Tibial artery (tissue), 4 donors: Measurements from ENCODE around the gene DNAJC13.

Source experiments
- DNase-seq, 2 donors: peaks; one replicate each; pipeline ENCODE4 v3.0.0-alpha.2; 2019
- H3K27ac ChIP-seq, 2 donors: fragments of 200-600 bp; sonication (generic) in 1 of 2; 1 replicate in 1 of 2; 2 replicates in 1 of 2; pipeline ENCODE4 v1.5.1; 2018 to 2019; ENCODE audit warnings: mild to moderate bottlenecking in 1 of 2
- H3K27me3 ChIP-seq, 2 donors: fragments of 200-600 bp; sonication (generic) in 1 of 2; one replicate each; pipeline versions ENCODE4 v1.5.1 to v1.6.0; 2016 to 2019
- H3K36me3 ChIP-seq, 3 donors: fragments of 200-600 bp; sonication (generic) in 2 of 3; one replicate each; pipeline ENCODE4 v1.5.1; 2016 to 2019; ENCODE audit warnings: mild to moderate bottlenecking in 2 of 3
- H3K4me1 ChIP-seq, 4 donors: fragments of 200-600 bp; sonication (generic) in 2 of 4; 1 replicate in 3 of 4; 2 replicates in 1 of 4; pipeline ENCODE4 v1.5.1; 2016 to 2019
- H3K4me3 ChIP-seq, 2 donors: fragments of 200-600 bp; sonication (generic) in 1 of 2; 1 replicate in 1 of 2; 2 replicates in 1 of 2; pipeline ENCODE4 v1.5.1; 2018 to 2019; ENCODE audit warnings: mild to moderate bottlenecking in 2 of 2
- H3K9me3 ChIP-seq, 3 donors: fragments of 200-600 bp; sonication (generic) in 1 of 3; one replicate each; pipeline ENCODE4 v1.5.1; 2016 to 2019
- CTCF ChIP-seq, 2 experiments: fragments of 200-600 bp in 1 of 2; fragments of 450-650 bp in 1 of 2; IDR thresholded peaks; one replicate each; pipeline ENCODE4 v1.5.1; 2017 to 2019; ENCODE audit warnings: antibody characterized with exemption in 2 of 2, mild to moderate bottlenecking in 1 of 2, moderate library complexity in 1 of 2
- intact Hi-C: fragments of 100-400 bp; cut with DNase I; formaldehyde crosslinking; loops from one replicate; pipeline ENCODE4 v1.15.0; 2023; ENCODE audit warnings: low total_unique reads

DNAJC13 gene

GRCh38 chr3:132542577-132542976 is 125.3 kb downstream of the DNAJC13 start:
- peak overlapping the region in 1 of 2 donors; percentile 7 for H3K27ac ChIP-seq
- no peak overlapping the region for H3K4me3 ChIP-seq
- peaks cover 20 to 33% (median 26%) of the 10 kb centered on the region in 3 donors for H3K36me3 ChIP-seq
- TF ChIP-seq CTCF (IDR thresholded peaks at IDR 0.05): no peak
- intact Hi-C loops: no loop called here
- H3K9me3 ChIP-seq: no peaks in the 10 kb centered on the region
- H3K4me1 ChIP-seq: peaks cover 0 to 18% (median 3%) of the 10 kb centered on the region in 4 donors
- no peak for DNase-seq
- H3K27me3 ChIP-seq: no peaks in the 10 kb centered on the region

GRCh38 chr3:132543011-132543739 is 125.9 kb downstream of the DNAJC13 start:
- H3K27ac ChIP-seq: peak overlapping the region in 1 of 2 donors; percentile 7
- peaks cover 20 to 28% (median 26%) of the 10 kb centered on the region in 3 donors for H3K36me3 ChIP-seq
- peaks cover 0 to 18% (median 3%) of the 10 kb centered on the region in 4 donors for H3K4me1 ChIP-seq
- no peak overlapping the region for H3K4me3 ChIP-seq
- no peak for TF ChIP-seq CTCF (IDR thresholded peaks at IDR 0.05)
- intact Hi-C loops: no loop called here
- H3K9me3 ChIP-seq: no peaks in the 10 kb centered on the region
- DNase-seq: no peak
- no peaks in the 10 kb centered on the region for H3K27me3 ChIP-seq

- no peaks in the 10 kb centered on the region for H3K9me3 ChIP-seq
- intact Hi-C loops: no loop called here
Measured at GRCh38 chr3:132544130-132544529, 126.8 kb downstream of the DNAJC13 start.

GRCh38 chr3:132545471-132545870 is 128.2 kb downstream of the DNAJC13 start:
- H3K27me3 ChIP-seq: no peaks in the 10 kb centered on the region

More at GRCh38 chr3:132544130-132544529, 126.8 kb downstream of the DNAJC13 start:
- peaks cover 11 to 23% (median 22%) of the 10 kb centered on the region in 3 donors for H3K36me3 ChIP-seq
- H3K27ac ChIP-seq: no peak overlapping the region
- no peak for TF ChIP-seq CTCF (IDR thresholded peaks at IDR 0.05)
- H3K4me1 ChIP-seq: peaks cover 0 to 18% (median 3%) of the 10 kb centered on the region in 4 donors
- no peak for DNase-seq
- H3K4me3 ChIP-seq: no peak overlapping the region
- no peaks in the 10 kb centered on the region for H3K27me3 ChIP-seq

GRCh38 chr3:132549169-132549568 is 131.9 kb downstream of the DNAJC13 start:
- intact Hi-C loops: no loop called here
- no peak overlapping the region for H3K27ac ChIP-seq
- TF ChIP-seq CTCF (IDR thresholded peaks at IDR 0.05): no peak

More at GRCh38 chr3:132545471-132545870, 128.2 kb downstream of the DNAJC13 start:
- Histone ChIP-seq H3K36me3 (peaks cover 0 to 10% (median 9%) of the 10 kb centered on the region in 3 donors), H3K4me1 (peaks cover 0 to 27% (median 6%) of the 10 kb centered on the region in 4 donors), H3K4me3 (no peak overlapping the region), H3K9me3 (no peaks in the 10 kb centered on the region), H3K27ac (no peak overlapping the region)
- intact Hi-C loops: no loop called here
- DNase-seq: peak in 1 of 2 donors; percentile 56
- TF ChIP-seq CTCF (IDR thresholded peaks at IDR 0.05): no peak

More at GRCh38 chr3:132549169-132549568, 131.9 kb downstream of the DNAJC13 start:
- H3K9me3 ChIP-seq: no peaks in the 10 kb centered on the region
- DNase-seq: no peak
- no peaks in the 10 kb centered on the region for H3K36me3 ChIP-seq
- peaks cover 0 to 25% (median 13%) of the 10 kb centered on the region in 4 donors for H3K4me1 ChIP-seq
- no peak overlapping the region for H3K4me3 ChIP-seq
- no peaks in the 10 kb centered on the region for H3K27me3 ChIP-seq
